HG03159 (cell line): ENCODE data around the gene GNL3L.
"Not testable (repeated sequence)": the region's sequence is repeated elsewhere in the genome, so short reads cannot be mapped to it uniquely, and the experiment has no call there.

Source experiments
- ATAC-seq: cut with Tn5 transposase; IDR thresholded peaks from one replicate; pipeline ENCODE4 v1.9.1; 2021; ENCODE audit warnings: mild to moderate bottlenecking, moderate library complexity; ENCODE audit not compliant: unreplicated experiment

GNL3L gene

DNA sequence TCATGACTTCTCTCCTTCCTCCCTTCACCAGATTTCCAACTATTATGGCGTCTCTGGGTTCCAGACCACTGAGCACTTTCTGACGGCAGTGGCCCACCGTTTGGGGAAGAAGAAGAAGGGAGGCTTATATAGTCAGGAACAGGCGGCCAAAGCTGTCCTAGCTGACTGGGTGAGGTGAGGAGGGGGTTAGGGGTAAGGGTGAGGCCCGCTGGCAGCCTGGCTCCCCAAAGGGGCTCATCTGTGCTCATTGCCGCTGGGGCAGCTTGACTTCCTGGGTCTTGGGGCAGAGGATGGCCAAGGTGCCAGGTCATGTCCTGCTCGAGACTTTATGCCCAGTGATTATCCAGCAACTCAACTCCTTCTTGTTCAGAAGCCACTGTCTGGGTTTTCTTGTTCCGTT lies 21.8 kb downstream of the GNL3L start:
- no peak for ATAC-seq

GRCh38 chrX:54555006-54555405 lies 25.0 kb downstream of the GNL3L start:
- ATAC-seq: not testable (repeated sequence)

DNA sequence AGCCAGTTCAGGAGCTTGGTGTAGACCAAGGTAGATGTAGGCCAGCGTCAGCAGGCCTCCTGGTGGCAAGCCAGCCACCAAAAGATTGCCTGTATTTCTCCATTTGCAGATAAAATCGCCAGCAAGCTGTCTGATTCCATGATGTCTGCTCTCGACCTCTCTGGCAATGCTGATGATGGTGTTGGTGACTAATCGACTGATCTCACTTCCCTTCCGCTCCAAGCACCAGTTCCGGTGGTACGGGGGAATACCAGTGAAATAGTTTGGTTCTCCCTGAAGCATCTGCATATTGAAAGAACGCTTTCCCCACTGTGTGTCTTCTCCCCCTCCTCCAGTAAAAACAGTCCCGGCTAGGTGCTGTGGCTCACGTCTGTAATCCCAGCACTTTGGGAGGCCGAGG lies 30.4 kb downstream of the GNL3L start:
- no peak for ATAC-seq

GRCh38 chrX:54561622-54562021 lies 31.6 kb downstream of the GNL3L start:
- no peak for ATAC-seq

DNA sequence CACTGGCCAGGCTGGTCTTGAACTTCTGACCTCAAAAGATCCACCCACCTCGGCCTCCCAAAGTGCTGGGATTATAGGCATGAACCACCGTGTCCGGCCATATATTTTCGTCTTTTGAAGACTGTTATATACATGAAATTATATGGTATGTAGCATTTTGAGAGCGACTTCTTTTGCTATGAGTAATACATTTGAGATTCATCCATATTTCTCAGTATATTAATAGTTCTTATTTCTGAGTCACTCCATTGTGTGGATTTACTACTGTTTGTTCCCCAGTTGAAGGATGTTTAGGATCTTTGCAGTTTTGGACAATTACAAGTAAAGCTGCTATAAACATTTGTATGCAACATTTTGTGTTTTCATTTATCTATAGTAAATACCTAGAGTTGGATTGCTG lies 34.9 kb downstream of the GNL3L start:
- ATAC-seq: no peak

DNA sequence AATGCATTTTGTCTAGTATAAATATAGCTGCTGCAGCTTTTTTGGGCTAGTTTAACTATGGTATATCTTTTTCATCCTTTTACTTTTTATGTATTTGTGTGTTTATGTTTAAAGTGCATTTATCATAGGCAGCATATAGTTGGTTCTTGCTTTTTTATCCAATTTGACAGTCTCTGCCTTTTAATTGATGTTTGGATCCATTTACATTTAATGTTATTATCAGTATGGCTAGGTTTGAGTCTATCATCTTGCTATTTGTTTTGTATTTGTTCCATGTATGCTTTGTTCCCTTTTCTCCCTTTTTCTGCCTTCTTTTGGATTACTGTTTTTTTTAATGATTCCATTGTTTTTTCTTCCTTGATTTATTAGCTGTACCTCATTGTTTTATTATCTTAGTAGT lies 40.3 kb downstream of the GNL3L start:
- no peak for ATAC-seq

GRCh38 chrX:54572641-54573040 lies 42.6 kb downstream of the GNL3L start:
- not testable (repeated sequence) for ATAC-seq

DNA sequence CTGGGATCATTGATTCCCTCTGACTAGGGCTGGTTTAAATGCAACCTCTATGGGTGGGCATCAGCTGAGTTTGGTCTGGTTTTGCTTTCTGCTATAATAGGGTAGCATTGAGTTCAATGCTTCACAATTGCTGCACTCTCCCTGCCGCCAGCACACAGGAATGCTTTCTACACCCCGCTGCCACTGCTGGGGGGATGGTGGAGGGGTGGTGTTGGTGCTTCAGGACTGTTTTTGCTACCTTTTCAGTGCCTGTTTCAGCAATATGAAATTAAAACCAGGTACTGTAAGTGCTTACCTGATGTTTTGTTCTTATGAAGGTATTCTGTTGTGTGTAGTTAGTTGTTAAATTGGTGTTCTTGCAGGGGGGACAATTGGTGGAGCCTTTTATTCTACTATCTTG lies 67.7 kb downstream of the GNL3L start:
- ATAC-seq: no peak

DNA sequence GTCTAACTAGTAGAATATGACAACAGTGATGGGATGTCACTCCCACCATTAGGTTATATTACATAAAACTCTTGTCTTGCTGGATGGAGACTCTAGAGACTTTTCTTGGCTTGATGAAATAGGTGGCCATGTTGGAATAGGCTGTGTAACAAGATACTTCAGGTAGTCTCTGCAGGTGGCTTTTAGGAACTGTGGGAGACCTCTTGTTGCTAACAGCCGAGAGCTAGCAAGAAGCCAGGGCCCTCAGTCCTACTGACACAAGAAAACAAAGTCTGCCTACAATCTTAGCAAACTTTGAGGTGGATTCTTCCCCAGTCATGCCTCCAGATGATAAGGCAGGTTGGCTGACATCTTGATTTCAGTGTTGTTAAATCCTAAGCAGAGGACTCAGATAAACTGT lies 72.5 kb downstream of the GNL3L start:
- no peak for ATAC-seq
